Suprapubic skin (tissue), 4 donors: ENCODE results near the gene AUTS2. TPM values are rescaled to one million over a fixed set of nuclear protein-coding genes. Genes with fewer than 3 reads are reported as not detected.

Source experiments
- DNase-seq, 2 donors: peaks; one replicate each; pipeline ENCODE4 v3.0.0-alpha.2; 2019; ENCODE audit warnings: low spot score in 2 of 2
- H3K27ac ChIP-seq: fragments of 200-600 bp; sonication (generic); one replicate; pipeline ENCODE4 v1.5.1; 2019
- H3K27me3 ChIP-seq: fragments of 200-600 bp; sonication (generic); one replicate; pipeline ENCODE4 v1.5.1; 2019
- H3K36me3 ChIP-seq: fragments of 200-600 bp; sonication (generic); one replicate; pipeline ENCODE4 v1.5.1; 2019
- H3K4me1 ChIP-seq: fragments of 200-600 bp; sonication (generic); one replicate; pipeline ENCODE4 v1.5.1; 2019
- H3K4me3 ChIP-seq: fragments of 200-600 bp; sonication (generic); one replicate; pipeline ENCODE4 v1.5.1; 2019; ENCODE audit warnings: mild to moderate bottlenecking
- H3K9me3 ChIP-seq: fragments of 200-600 bp; sonication (generic); one replicate; pipeline ENCODE4 v1.5.1; 2019
- CTCF ChIP-seq, 2 donors: fragments of 200-600 bp in 1 of 2; fragments of 450-650 bp in 1 of 2; sonication (generic) in 1 of 2; IDR thresholded peaks; one replicate each; pipeline ENCODE4 v1.5.1; 2016 to 2019; ENCODE audit warnings: antibody characterized with exemption in 2 of 2, mild to moderate bottlenecking in 1 of 2, moderate library complexity in 1 of 2
- EP300 ChIP-seq: sonication (generic); formaldehyde crosslinking; IDR thresholded peaks from one replicate; pipeline ENCODE4 v1.6.1; 2017; ENCODE audit warnings: antibody characterized with exemption
- POLR2A ChIP-seq, 2 donors: fragments of 450-650 bp; IDR thresholded peaks; one replicate each; pipeline ENCODE4 v1.6.1; 2017; ENCODE audit warnings: antibody characterized with exemption in 2 of 2, mild to moderate bottlenecking in 2 of 2, moderate library complexity in 2 of 2
- POLR2AphosphoS5 ChIP-seq, 3 donors: sonication (generic); formaldehyde crosslinking; IDR thresholded peaks; one replicate each; pipeline ENCODE4 v1.6.1; 2017; ENCODE audit warnings: antibody characterized with exemption in 3 of 3
- WGBS: methylation state at CpG from one replicate; pipeline ENCODE4 v1.1.5; 2018; 5-methylcytosine and 5-hydroxymethylcytosine counted together
- total RNA-seq, 4 donors: library from RNA; depleted of rRNA; stranded (reverse); fragments of >200 nt; gene quantifications; one replicate each; pipeline ENCODE4 v1.1.0, GENCODE V29; 2016

AUTS2 gene
- total RNA-seq, 4 donors from 2014 or later = 31.0 to 102 (median 56.4) TPM

- no peaks in the 10 kb centered on the region for H3K9me3 ChIP-seq
- no peaks in the 10 kb centered on the region for H3K36me3 ChIP-seq
- no peaks in the 10 kb centered on the region for H3K27me3 ChIP-seq
- DNase-seq = no peak
- H3K4me1 ChIP-seq = peaks cover 9% of the 10 kb centered on the region
- TF ChIP-seq CTCF (IDR thresholded peaks at IDR 0.05) (no peak), EP300 (no peak), POLR2A (IDR thresholded peaks at IDR 0.05) (no peak), POLR2AphosphoS5 (IDR thresholded peaks at IDR 0.05) (no peak)
- H3K4me3 ChIP-seq = no peak overlapping the region
- no peak overlapping the region for H3K27ac ChIP-seq
- WGBS = 58% methylated on average over 2 of the region's 2 CpGs
Measured at GRCh38 chr7:69567800-69568199, 30.5 kb upstream of the AUTS2 start.

- no peak for DNase-seq
- TF ChIP-seq CTCF (IDR thresholded peaks at IDR 0.05) = no peak
- TF ChIP-seq POLR2AphosphoS5 (IDR thresholded peaks at IDR 0.05) = no peak
- TF ChIP-seq EP300 = no peak
- TF ChIP-seq POLR2A (IDR thresholded peaks at IDR 0.05) = no peak
- no peak overlapping the region for H3K4me3 ChIP-seq
- H3K27me3 ChIP-seq = no peaks in the 10 kb centered on the region
- no peak overlapping the region for H3K27ac ChIP-seq
- H3K36me3 ChIP-seq = no peaks in the 10 kb centered on the region
- no peaks in the 10 kb centered on the region for H3K9me3 ChIP-seq
- peaks cover 9% of the 10 kb centered on the region for H3K4me1 ChIP-seq
- WGBS = 48% methylated on average over 6 of the region's 6 CpGs
Measured at GRCh38 chr7:69568266-69568665, 30.0 kb upstream of the AUTS2 start.

GRCh38 chr7:69575651-69576050 lies 22.6 kb upstream of the AUTS2 start:
- no peak overlapping the region for H3K27ac ChIP-seq
- TF ChIP-seq CTCF (IDR thresholded peaks at IDR 0.05) (no peak), POLR2AphosphoS5 (IDR thresholded peaks at IDR 0.05) (no peak), EP300 (no peak), POLR2A (IDR thresholded peaks at IDR 0.05) (no peak)
- peaks cover 2% of the 10 kb centered on the region for H3K4me1 ChIP-seq
- H3K27me3 ChIP-seq = no peaks in the 10 kb centered on the region
- H3K4me3 ChIP-seq = no peak overlapping the region
- no peaks in the 10 kb centered on the region for H3K36me3 ChIP-seq
- DNase-seq = no peak
- WGBS = 82% methylated on average over 4 of the region's 4 CpGs
- H3K9me3 ChIP-seq = no peaks in the 10 kb centered on the region

GRCh38 chr7:69577221-69577620 lies 21.1 kb upstream of the AUTS2 start:
- Histone ChIP-seq H3K27ac (no peak overlapping the region), H3K4me1 (peaks cover 2% of the 10 kb centered on the region), H3K36me3 (no peaks in the 10 kb centered on the region), H3K9me3 (no peaks in the 10 kb centered on the region), H3K4me3 (no peak overlapping the region), H3K27me3 (no peaks in the 10 kb centered on the region)
- TF ChIP-seq POLR2AphosphoS5 (IDR thresholded peaks at IDR 0.05) (no peak), POLR2A (IDR thresholded peaks at IDR 0.05) (no peak), CTCF (IDR thresholded peaks at IDR 0.05) (no peak), EP300 (no peak)
- DNase-seq = no peak

- Histone ChIP-seq H3K4me1 (no peaks in the 10 kb centered on the region), H3K36me3 (no peaks in the 10 kb centered on the region), H3K4me3 (no peak overlapping the region), H3K27ac (no peak overlapping the region), H3K9me3 (no peaks in the 10 kb centered on the region), H3K27me3 (no peaks in the 10 kb centered on the region)
- WGBS = 90% methylated on average over 1 of the region's 1 CpG
- TF ChIP-seq POLR2AphosphoS5 (IDR thresholded peaks at IDR 0.05) = no peak
- no peak for TF ChIP-seq CTCF (IDR thresholded peaks at IDR 0.05)
- TF ChIP-seq POLR2A (IDR thresholded peaks at IDR 0.05) = no peak
- TF ChIP-seq EP300 = no peak
- no peak for DNase-seq
Measured at GRCh38 chr7:69585169-69585568, 13.1 kb upstream of the AUTS2 start.
